Neural cell (in vitro differentiated cells): Measurements from ENCODE around the gene PRKRIP1.

Source experiments
- CTCF ChIP-seq: fragments of 450-650 bp; IDR thresholded peaks from 2 replicates; pipeline ENCODE4 v1.5.1; 2014; ENCODE audit warnings: antibody characterized with exemption, mild to moderate bottlenecking, moderate library complexity; ENCODE audit not compliant: poor library complexity, severe bottlenecking
- EP300 ChIP-seq: fragments of 450-650 bp; conservative IDR thresholded peaks from 2 replicates; pipeline ENCODE4 v1.6.1; 2014; ENCODE audit warnings: antibody characterized with exemption, mild to moderate bottlenecking, moderate library complexity; ENCODE audit not compliant: poor library complexity, severe bottlenecking
- EZH2 ChIP-seq: fragments of 200-600, 300-800 bp; shearing (Covaris generic), sonication (generic); IDR thresholded peaks from 2 replicates; pipeline ENCODE4 v1.6.1; 2014; ENCODE audit warnings: antibody characterized with exemption, low read length, borderline replicate concordance, mild to moderate bottlenecking; ENCODE audit not compliant: insufficient read depth, poor library complexity, severe bottlenecking
- POLR2AphosphoS5 ChIP-seq: IDR thresholded peaks from 2 replicates; pipeline ENCODE4 v1.6.1; 2012
- RAD21 ChIP-seq: fragments of 450-650 bp; conservative IDR thresholded peaks from 2 replicates; pipeline ENCODE4 v1.6.1; 2014; ENCODE audit warnings: antibody characterized with exemption, mild to moderate bottlenecking, moderate library complexity
- TAF1 ChIP-seq: IDR thresholded peaks from 2 replicates; pipeline ENCODE4 v1.6.1; 2012; ENCODE audit warnings: low read depth

- peak; percentile 51 for TF ChIP-seq CTCF
- TF ChIP-seq RAD21, result no peak
- no peak for TF ChIP-seq EZH2
- TF ChIP-seq EP300, result no peak
- peak; percentile 86 for TF ChIP-seq POLR2AphosphoS5
- no peak for TF ChIP-seq TAF1
Observed at GRCh38 chr7:102464577-102465280, 68.6 kb downstream of the PRKRIP1 start, which contains the start of the genes ALKBH4 and LRWD1.
